ENCODE data around the gene KRTAP10-7. TPM values are rescaled to one million over a fixed set of nuclear protein-coding genes. Genes with fewer than 3 reads are reported as not detected.
A peak's percentile ranks its signal among the peaks of the same experiment; 100 is the strongest.
"Not testable (repeated sequence)": the region's sequence is repeated elsewhere in the genome, so short reads cannot be mapped to it uniquely, and the experiment has no call there.

The KRTAP10-7 gene
- total RNA-seq, 1 experiment from 2014 or later = not detected

GRCh38 chr21:44591801-44592130 lies 8.6 kb upstream of the KRTAP10-7 start:
- not testable (repeated sequence) for H3K36me3 ChIP-seq (replicated peaks; ENCODE audit: control insufficient read depth, insufficient read depth, low read length); H3K4me3 ChIP-seq (ENCODE audit: insufficient read depth, low read depth, low read length); DNase-seq; H3K27me3 ChIP-seq (ENCODE audit: control insufficient read depth, insufficient read depth, low read length)

DNA sequence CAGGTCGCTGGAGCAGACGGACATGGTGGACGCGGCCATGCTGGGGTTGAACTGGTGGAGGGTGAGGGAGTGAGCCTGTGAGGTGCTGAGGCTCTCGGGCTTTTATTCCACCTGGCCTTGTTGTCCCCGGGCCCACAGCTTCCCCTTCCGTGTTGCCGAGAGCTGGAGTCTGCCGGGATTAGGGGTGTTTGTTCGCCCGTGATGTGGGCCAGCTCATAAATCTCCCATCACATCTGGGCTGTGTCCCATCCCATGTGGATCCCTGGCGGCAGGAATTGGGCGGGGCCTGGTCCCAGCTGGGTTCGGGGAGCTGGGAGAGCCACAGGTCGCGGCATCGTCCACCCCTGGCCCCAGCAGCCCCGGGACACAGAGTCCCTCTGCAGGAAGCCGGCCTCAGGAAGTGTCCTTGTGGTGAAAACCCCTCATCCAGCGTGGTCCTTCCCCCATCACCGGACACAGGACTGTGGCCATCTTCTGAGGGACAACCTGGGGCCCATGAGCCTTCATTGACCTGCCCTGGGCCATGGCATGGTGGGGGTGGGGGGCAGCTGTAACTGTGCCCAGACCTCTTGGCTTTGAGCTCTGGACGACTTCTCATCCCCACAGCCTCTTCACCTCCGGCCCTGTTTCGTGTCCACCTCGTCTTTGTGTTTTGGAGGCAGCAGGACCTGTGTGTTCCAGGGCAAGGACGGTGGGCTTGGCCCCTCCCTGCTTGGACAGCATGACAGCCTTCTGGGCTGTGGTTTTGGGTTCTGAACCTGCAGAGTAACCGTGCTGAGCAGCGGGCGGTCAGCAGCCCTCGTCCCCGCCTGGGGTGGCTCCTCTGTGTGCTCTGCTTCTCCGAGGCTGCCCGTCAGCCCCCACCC lies 7.7 kb upstream of the KRTAP10-7 start, which contains the start of gene KRTAP10-6:
KRTAP10-6 (minus strand) TSS at position 60 of the 866 bp plus-strand sequence; CDS start at position 39, 21 bp downstream.
- Histone ChIP-seq H3K27me3 (ENCODE audit: control insufficient read depth, insufficient read depth, low read length) (no peaks in the 10 kb centered on the region), H3K36me3 (replicated peaks; ENCODE audit: control insufficient read depth, insufficient read depth, low read length) (no peaks in the 10 kb centered on the region), H3K4me3 (ENCODE audit: insufficient read depth, low read depth, low read length) (no peak within 1 kb of the TSS)
- peak; percentile 57 for DNase-seq

GRCh38 chr21:44593598-44594405 lies 6.6 kb upstream of the KRTAP10-7 start:
- no peak for DNase-seq
- Histone ChIP-seq H3K36me3 (replicated peaks; ENCODE audit: control insufficient read depth, insufficient read depth, low read length) (no peaks in the 10 kb centered on the region), H3K4me3 (ENCODE audit: insufficient read depth, low read depth, low read length) (no peak overlapping the region), H3K27me3 (ENCODE audit: control insufficient read depth, insufficient read depth, low read length) (no peaks in the 10 kb centered on the region)

DNA sequence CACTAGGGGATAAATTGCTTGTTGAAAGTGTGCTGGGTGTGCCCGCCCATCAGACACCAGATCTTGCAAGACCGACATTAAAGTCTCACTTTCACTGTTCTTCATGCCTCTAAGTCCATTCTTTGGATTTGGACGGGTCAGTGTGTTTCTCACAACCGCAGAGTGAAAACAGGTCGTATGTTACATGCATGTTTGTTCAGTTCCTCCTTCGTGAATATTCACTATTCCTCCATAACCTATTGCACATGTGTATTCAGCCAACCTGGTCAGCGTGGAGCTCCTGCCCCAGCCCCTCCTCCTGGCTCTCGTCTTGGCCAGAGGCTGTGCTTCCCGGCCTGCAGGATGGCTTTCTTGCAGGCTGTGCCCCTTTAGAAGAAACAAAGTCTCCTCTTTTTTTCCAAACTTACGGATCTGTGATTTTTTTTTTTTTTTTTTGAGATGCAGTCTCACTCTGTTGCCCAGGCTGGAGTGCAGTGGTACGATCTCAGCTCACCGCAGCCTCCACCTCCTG lies 5.9 kb upstream of the KRTAP10-7 start:
- no peaks in the 10 kb centered on the region for H3K36me3 ChIP-seq (replicated peaks; ENCODE audit: control insufficient read depth, insufficient read depth, low read length)
- H3K27me3 ChIP-seq (ENCODE audit: control insufficient read depth, insufficient read depth, low read length) = no peaks in the 10 kb centered on the region
- H3K4me3 ChIP-seq (ENCODE audit: insufficient read depth, low read depth, low read length) = no peak overlapping the region
- no peak for DNase-seq

DNA sequence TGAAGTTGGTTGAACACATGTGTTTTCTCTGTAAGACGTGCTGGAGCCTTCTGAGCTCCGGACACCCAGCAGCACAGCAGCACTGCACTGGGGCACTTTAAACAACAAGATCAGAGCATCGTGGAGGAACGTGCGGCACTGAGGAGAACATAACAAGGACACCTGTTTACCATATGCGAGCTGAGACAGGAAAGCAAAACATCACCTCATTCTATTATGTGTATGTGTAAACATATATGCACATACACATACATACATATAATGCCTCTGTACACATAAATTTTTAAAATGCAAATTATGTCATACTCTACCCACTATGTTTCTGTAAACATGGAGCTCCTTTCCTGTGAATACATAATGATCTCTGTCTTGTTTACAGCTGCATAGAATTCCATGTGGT lies 4.9 kb upstream of the KRTAP10-7 start:
- no peak for DNase-seq
- H3K36me3 ChIP-seq (replicated peaks; ENCODE audit: control insufficient read depth, insufficient read depth, low read length) = no peaks in the 10 kb centered on the region
- H3K27me3 ChIP-seq (ENCODE audit: control insufficient read depth, insufficient read depth, low read length) = no peaks in the 10 kb centered on the region
- no peak overlapping the region for H3K4me3 ChIP-seq (ENCODE audit: insufficient read depth, low read depth, low read length)

DNA sequence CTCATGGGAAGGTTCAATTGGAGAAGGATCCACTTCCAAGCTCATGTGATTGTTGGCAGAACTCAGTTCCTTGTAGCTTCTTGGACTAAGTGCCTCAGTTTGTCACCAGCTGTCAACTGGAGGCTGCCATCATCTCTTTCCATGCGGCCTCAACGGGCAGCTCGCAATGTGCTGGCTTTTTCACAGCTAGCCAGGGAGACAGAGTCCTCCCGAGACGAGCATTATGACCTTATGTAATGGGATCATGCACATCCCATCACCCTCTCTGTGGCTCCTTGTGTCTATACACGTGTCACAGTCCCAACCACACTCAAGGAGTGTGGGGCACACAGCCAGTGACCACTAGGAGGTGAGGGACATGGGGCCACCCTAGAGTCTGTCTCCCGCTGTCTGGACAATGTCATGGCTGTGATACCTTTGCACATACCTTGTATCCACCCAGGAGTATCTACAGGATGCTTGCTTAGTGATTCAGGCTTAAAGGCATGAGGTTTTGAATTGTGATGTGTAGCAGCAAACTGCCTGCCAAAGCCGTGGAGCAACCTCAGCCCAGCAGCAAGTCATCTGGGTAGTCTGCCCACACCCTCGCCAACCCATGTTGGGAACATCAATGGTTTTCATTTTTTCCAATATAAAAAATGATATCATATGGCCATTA lies 4.2 kb upstream of the KRTAP10-7 start:
- H3K36me3 ChIP-seq (replicated peaks; ENCODE audit: control insufficient read depth, insufficient read depth, low read length) = no peaks in the 10 kb centered on the region
- H3K27me3 ChIP-seq (ENCODE audit: control insufficient read depth, insufficient read depth, low read length) = no peaks in the 10 kb centered on the region
- DNase-seq = no peak

GRCh38 chr21:44598061-44598460 lies 2.3 kb upstream of the KRTAP10-7 start:
- H3K27me3 ChIP-seq (ENCODE audit: control insufficient read depth, insufficient read depth, low read length) = no peaks in the 10 kb centered on the region
- H3K36me3 ChIP-seq (replicated peaks; ENCODE audit: control insufficient read depth, insufficient read depth, low read length) = no peaks in the 10 kb centered on the region
- H3K4me3 ChIP-seq (ENCODE audit: insufficient read depth, low read depth, low read length) = no peak overlapping the region
- DNase-seq = peak; percentile 43

More for the DNA sequence above, 4.2 kb upstream of the KRTAP10-7 start:
- no peak overlapping the region for H3K4me3 ChIP-seq (ENCODE audit: insufficient read depth, low read depth, low read length)

DNA sequence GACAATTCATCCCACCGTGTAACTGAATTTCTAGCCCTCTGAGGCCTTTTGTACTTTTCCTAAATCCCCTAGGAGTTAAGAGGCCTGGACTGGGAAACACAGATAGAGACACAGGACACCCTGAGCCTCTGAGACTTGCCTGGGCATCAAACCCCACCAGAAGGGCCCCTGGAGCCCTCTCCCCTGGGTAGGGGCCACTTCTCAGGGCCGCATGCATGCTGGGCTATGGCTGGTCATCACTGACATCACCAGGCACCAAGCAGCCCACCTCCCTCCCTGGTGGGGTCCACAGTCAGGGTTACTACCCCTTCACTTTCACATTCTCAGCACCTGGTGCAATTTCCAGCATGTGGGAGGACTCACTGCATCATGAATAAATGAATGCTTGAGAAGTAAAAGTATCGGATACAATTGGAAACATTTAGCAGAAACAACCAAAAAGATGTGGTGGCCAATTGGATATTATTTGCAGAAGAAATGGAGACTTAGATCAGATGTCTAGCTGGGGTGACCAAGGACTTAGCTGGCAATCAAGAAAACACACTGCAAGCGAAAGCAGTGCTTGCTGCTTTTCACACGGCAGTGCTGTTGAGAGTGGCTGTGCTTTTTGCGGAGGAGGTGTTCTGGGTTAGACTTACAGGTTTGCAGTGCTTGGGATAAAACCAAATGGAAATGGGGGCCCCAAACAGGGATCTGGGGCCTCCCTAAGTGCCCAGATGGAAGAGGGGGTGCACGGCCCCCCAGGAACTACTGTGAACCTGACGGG lies 950 bp upstream of the KRTAP10-7 start:
- no peak overlapping the region for H3K4me3 ChIP-seq (ENCODE audit: insufficient read depth, low read depth, low read length)
- H3K36me3 ChIP-seq (replicated peaks; ENCODE audit: control insufficient read depth, insufficient read depth, low read length) = no peaks in the 10 kb centered on the region
- DNase-seq = no peak
- no peaks in the 10 kb centered on the region for H3K27me3 ChIP-seq (ENCODE audit: control insufficient read depth, insufficient read depth, low read length)

DNA sequence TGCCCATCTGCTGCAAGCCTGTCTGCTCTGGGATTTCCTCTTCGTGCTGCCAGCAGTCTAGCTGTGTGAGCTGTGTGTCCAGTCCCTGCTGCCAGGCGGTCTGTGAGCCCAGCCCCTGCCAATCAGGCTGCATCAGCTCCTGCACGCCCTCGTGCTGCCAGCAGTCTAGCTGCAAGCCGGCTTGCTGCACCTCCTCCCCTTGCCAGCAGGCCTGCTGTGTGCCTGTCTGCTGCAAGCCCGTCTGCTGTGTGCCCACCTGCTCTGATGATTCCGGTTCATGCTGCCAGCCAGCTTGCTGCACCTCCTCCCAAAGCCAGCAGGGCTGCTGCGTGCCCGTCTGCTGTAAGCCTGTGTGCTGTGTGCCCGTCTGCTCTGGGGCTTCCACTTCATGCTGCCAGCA lies 694 bp downstream of the KRTAP10-7 start:
- not testable (repeated sequence) for H3K4me3 ChIP-seq (ENCODE audit: insufficient read depth, low read depth, low read length); H3K36me3 ChIP-seq (replicated peaks; ENCODE audit: control insufficient read depth, insufficient read depth, low read length); DNase-seq; H3K27me3 ChIP-seq (ENCODE audit: control insufficient read depth, insufficient read depth, low read length)

DNA sequence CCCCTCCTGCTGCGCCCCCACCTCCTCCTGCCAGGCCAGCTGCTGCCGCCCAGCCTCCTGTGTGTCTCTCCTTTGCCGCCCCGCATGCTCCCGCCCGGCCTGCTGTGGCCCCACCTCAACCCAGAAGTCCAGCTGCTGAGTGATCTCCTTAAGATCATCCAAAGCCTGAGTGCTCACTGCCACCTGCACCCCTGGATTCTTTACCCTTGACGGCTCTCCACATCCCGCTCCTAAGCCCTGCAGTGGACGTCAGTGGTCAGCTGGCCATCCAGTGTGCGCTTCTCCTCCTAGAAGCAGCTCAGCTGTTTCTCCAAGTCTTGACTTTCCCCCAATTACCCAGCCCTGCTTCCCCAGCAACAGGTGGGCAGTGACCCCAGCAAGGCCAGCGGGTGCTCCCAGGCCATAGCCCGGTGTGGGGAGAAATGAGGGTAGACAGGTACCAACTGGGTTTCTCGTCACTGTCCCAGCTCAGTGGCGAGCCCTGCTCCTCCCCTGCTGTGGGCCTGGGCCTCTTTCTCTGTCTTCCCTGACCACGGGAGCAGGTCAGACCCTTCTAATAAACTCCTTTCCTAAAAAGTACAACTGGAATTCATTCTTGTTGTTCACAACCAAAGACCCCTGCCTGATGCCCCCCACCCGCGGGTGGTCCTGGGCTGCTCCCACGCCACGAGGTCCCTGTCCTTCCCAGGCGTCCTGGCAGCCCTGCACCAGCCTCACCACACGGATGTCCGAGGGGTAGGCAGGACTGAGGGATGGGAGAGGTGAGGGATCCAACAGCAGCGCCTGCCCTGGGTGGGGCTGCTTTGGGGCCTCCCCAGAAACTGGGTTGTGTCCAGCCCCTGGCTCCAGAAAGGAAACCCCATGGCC lies 1.4 kb downstream of the KRTAP10-7 start:
- no peaks in the 10 kb centered on the region for H3K36me3 ChIP-seq (replicated peaks; ENCODE audit: control insufficient read depth, insufficient read depth, low read length)
- H3K27me3 ChIP-seq (ENCODE audit: control insufficient read depth, insufficient read depth, low read length) = no peaks in the 10 kb centered on the region
- H3K4me3 ChIP-seq (ENCODE audit: insufficient read depth, low read depth, low read length) = no peak overlapping the region
- peak; percentile 42 for DNase-seq

GRCh38 chr21:44602463-44602850 lies 2.1 kb downstream of the KRTAP10-7 start:
- Histone ChIP-seq H3K4me3 (ENCODE audit: insufficient read depth, low read depth, low read length) (no peak overlapping the region), H3K27me3 (ENCODE audit: control insufficient read depth, insufficient read depth, low read length) (no peaks in the 10 kb centered on the region), H3K36me3 (replicated peaks; ENCODE audit: control insufficient read depth, insufficient read depth, low read length) (no peaks in the 10 kb centered on the region)
- DNase-seq = no peak

GRCh38 chr21:44603109-44603875 lies 2.9 kb downstream of the KRTAP10-7 start:
- no peak for DNase-seq
- Histone ChIP-seq H3K4me3 (ENCODE audit: insufficient read depth, low read depth, low read length) (no peak overlapping the region), H3K36me3 (replicated peaks; ENCODE audit: control insufficient read depth, insufficient read depth, low read length) (no peaks in the 10 kb centered on the region), H3K27me3 (ENCODE audit: control insufficient read depth, insufficient read depth, low read length) (no peaks in the 10 kb centered on the region)

- DNase-seq = no peak
- H3K36me3 ChIP-seq (replicated peaks; ENCODE audit: control insufficient read depth, insufficient read depth, low read length) = no peaks in the 10 kb centered on the region
- H3K27me3 ChIP-seq (ENCODE audit: control insufficient read depth, insufficient read depth, low read length) = no peaks in the 10 kb centered on the region
- H3K4me3 ChIP-seq (ENCODE audit: insufficient read depth, low read depth, low read length) = no peak overlapping the region
Observed at GRCh38 chr21:44603911-44604310, 3.5 kb downstream of the KRTAP10-7 start.

Data from H7 (cell line).